Liver (tissue), 2 donors: ENCODE measurements around the gene SAT1.

ENCODE experiments used
- CTCF ChIP-seq: fragments of 150-350 bp; IDR thresholded peaks from 2 replicates; pipeline ENCODE4 v1.5.1; 2017; ENCODE audit warnings: improper control_type of control experiment, low read depth, low read length; ENCODE audit not compliant: missing input control
- REST ChIP-seq: IDR thresholded peaks from 2 replicates; pipeline ENCODE4 v1.6.1; 2016; ENCODE audit warnings: antibody characterized with exemption, mild to moderate bottlenecking
- donor health status: healthy.

DNA sequence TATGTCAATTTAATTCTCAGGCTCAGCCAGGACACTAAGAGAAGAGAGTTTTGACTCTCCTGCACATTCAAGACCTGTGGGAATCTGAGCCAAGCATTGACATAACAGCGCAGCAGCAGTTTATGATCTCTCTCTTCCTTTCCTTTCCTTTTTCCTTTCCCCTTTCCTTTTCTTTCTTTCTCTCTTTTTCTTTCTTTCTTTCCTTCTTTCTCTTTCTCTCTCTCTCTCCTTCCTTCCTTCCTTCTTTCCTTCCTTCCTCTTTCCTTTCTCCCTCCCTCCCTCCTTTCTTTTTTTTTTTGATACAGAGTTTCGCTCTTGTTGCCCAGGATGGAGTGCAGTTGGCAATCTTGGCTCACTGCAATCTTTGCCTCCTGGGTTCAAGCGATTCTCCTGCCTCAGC, 21.6 kb downstream of the SAT1 start:
- TF ChIP-seq REST, result no peak
- no peak for TF ChIP-seq CTCF
